Thoracic aorta endothelial cell (primary cell): ENCODE results near the gene BID. TPM values are rescaled to one million over a fixed set of nuclear protein-coding genes. Genes with fewer than 3 reads are reported as not detected.

Experiments
- small RNA-seq: library from RNA; depleted of rRNA; stranded (forward); fragments of <200 nt; gene quantifications from one replicate; pipeline ENCODE3, GENCODE V24; 2012
- total RNA-seq: library from RNA; depleted of rRNA; stranded (reverse); fragments of >200 nt; gene quantifications from 2 replicates; pipeline ENCODE4 v1.2.3, GENCODE V29; 2012

Gene BID
- 33.5 and 47.5 TPM in 2 replicates for total RNA-seq

GRCh38 chr22:17774206-17774925 is at the start of gene BID:
Gene BID (minus strand): TSS chr22:17774469. CDS start chr22:17750116, 24,353 bp downstream.

Small RNAs within 50 kb of the gene (small RNA-seq; reads per million reads assigned to genes)
- not detected for gene MIR3198-1

Other genes starting within 250 kb of the BID start
- 0.13 TPM in 1 of 2 replicates, not detected in the other for gene SLC25A18, start 211.0 kb downstream of the BID start, total RNA-seq
- 117 and 118 TPM in 2 replicates for gene ATP6V1E1, start 145.7 kb downstream of the BID start, total RNA-seq
- gene BCL2L13, start 135.7 kb downstream of the BID start, total RNA-seq, result 56.2 and 57.6 TPM in 2 replicates